Occipital lobe (tissue), 2 donors: ENCODE results near the gene TTC39A. TPM values are rescaled to one million over a fixed set of nuclear protein-coding genes. Genes with fewer than 3 reads are reported as not detected.
"Not testable (repeated sequence)": the region's sequence is repeated elsewhere in the genome, so short reads cannot be mapped to it uniquely, and the experiment has no call there.

Experiments used
- DNase-seq: peaks from one replicate; lab custom pipeline; 2025; lab: John Stamatoyannopoulos, UW
- total RNA-seq: library from RNA; depleted of rRNA; stranded (reverse); fragments of >200 nt; gene quantifications from one replicate; pipeline ENCODE4 v1.2.3, GENCODE V29; 2014

TTC39A gene
- total RNA-seq, 1 donor from 2014 or later = 0.78 TPM

DNA sequence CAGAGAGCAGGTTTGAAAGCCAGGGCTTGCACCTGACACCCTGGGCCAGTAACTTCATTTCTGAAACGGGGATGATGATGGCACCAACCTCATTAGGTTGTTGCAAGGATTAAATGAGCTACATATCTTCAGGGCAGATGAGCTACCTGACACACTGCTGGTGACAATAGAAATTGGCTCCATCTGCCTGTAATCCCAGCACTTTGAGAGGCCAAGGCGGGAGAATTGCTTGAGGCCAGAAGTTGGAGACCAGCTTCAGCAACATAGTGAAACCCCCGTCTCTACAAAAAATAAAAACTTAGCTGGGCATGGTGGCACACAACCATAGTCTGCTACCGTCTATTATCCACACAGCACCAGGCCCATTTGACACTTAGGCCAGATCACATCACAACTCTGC lies 6.3 kb upstream of the TTC39A start:
- no peak for DNase-seq

DNA sequence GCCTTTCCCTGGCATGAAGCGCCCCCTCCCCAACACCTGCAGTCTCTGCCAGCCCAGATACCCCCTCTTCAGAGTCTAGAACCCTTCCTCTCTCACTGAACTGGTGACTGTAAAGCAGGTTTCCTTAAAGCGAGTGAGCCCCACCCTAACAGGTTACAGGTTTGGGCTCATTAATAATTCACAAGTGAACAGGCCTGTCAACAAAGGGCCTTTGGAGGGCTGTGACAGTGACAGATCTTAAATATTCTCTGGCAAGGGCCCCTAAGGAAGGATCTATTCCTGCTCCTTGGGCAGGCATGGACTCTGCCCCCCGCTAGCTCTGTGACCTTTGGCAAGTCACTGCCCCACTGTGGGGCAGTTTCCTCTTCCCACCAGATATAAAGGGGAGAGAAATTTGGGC lies 5.6 kb upstream of the TTC39A start:
- no peak for DNase-seq

- DNase-seq = no peak
Observed at GRCh38 chr1:51331206-51332100, 1.1 kb upstream of the TTC39A start.

DNA sequence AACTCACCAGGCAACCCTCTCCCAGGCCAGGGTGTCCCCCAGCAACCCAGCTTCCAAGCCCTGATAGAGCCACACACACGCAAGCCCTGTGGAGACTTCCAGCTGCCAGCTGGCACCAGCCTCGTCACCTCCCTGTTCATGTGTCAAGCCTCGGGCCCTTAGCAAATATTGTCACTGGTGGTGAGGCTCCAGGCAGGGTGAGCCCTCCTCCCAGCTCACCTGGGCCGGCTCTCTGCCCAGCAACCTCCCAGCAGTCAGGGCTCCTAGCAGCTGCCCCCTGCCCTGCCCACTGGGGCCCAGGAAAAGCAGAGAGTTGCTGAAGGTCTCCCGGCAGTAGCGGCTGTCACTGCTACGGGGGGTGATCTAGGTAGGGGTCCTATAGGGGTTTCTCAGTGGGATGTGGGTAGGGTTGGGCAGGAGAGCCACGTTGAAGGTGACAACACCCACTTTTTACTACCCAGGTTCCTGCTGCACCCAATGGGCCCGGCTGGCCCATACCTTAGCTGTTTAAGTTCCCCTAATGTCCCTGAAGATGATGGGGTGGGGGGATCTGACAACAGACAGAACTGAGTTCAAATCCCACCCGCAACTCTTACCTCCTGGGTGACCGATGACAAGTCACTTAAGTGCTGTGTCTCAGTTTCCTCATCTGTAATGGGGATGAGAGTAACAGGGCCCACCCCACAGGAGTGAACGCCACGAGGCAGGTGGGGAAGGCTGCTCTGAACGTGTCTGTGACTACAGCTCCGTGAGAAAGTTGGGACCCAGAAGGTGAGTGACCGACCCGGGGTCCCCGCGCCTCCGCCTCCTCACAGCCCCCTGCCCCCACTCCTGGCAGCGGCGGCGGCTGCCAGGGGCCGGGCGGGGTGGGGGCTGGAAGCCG lies 678 bp downstream of the TTC39A start:
- DNase-seq = no peak

DNA sequence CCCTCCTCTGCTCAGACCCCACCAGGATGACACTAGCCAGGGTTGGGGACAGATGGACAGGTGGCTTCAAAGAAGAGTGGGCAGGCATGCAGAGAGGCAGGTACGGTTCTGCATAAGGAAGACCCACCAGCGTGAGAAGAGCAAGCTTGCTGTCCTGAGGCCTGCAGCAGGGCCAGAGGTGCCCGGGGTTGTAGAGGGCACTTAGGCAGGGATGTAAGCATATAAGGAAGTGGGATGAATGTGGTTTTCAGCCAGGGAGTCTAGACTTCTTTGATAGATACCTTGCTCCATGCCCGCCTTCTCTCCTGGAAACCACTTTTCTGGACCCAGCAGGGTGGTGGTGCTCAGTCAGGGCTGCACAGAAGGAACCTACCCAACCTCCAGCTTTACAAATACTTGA lies 1.4 kb downstream of the TTC39A start:
- DNase-seq = no peak

DNA sequence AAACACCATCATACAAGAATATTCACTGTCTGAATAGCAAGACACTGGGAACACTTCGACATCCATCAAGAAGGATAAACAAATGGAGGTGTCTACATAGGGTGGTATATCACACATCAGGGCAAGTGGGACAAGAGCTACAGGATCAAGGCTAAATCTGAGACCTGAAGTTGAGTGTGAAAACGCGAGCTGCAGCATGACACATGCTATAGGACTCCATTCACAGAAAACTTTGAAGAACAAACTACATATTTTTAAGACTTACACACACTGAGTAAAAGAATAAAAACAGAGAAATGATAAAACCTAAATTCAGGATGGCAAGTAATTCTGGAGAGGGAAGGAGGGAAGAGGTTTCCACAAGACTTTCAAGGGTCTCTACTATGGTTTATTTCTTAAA lies 2.1 kb downstream of the TTC39A start:
- DNase-seq = no peak

- no peak for DNase-seq
Observed at GRCh38 chr1:51327386-51327785, 3.0 kb downstream of the TTC39A start.

- DNase-seq = no peak
Observed at GRCh38 chr1:51326839-51327238, 3.5 kb downstream of the TTC39A start.

DNA sequence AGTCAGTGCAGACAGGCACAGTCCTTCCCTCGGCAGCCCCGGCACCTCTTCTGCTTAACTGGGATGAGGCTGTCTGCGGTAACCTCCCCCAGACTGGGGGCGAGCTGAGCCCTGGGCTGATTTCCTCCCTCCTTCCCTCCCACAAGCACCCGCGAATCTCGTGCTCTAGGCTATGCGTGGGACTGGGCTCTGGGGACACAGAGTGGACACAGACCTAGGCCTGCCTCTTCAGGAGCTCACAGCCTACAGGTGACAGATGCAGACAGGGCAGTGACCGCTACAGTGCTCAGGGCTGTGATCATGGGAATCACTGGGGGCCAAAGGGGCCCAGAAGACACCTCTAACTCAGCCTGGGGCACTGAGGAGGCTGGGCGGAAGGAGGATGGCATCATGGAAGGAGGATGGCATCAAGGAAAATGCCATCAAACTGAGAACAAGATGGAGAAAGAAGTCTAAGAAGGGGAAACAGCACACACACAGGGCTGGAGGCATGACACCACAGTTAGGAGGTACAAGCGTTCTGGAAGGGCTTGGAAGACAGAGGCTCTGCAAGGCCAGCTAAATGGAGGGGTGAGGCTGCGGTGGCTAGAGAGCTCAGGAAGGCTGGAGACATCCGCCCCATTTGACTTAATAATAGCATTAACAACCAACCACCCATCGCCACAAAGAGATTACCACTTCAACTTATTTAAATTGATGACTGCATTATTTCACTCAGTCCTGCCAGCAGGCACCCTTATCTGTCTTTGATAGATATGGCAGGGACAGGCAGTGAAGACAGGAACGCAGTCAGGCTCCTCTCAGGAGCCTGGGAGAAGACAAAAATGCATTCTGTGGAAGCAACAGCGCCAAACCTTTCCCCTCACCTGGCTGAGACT lies 4.2 kb downstream of the TTC39A start:
- DNase-seq = no peak

GRCh38 chr1:51325391-51325790 lies 5.0 kb downstream of the TTC39A start:
- DNase-seq = no peak

DNA sequence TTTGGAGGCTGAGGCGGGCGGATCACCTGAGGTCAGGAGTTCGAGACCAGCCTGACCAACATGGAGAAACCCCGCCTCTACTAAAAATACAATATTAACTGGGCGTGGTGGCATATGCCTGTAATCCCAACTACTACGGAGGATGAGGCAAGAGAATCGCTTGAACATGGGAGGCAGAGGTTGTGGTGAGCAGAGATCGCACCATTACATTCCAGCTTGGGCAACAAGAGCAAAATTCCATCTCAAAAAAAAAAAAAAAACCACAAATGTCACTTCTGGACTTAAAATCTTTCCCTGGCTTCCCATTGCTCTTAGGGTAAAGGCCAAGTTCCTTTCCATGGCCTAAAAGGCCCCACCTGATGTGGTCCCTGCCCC lies 5.4 kb downstream of the TTC39A start:
- DNase-seq = not testable (repeated sequence)

DNA sequence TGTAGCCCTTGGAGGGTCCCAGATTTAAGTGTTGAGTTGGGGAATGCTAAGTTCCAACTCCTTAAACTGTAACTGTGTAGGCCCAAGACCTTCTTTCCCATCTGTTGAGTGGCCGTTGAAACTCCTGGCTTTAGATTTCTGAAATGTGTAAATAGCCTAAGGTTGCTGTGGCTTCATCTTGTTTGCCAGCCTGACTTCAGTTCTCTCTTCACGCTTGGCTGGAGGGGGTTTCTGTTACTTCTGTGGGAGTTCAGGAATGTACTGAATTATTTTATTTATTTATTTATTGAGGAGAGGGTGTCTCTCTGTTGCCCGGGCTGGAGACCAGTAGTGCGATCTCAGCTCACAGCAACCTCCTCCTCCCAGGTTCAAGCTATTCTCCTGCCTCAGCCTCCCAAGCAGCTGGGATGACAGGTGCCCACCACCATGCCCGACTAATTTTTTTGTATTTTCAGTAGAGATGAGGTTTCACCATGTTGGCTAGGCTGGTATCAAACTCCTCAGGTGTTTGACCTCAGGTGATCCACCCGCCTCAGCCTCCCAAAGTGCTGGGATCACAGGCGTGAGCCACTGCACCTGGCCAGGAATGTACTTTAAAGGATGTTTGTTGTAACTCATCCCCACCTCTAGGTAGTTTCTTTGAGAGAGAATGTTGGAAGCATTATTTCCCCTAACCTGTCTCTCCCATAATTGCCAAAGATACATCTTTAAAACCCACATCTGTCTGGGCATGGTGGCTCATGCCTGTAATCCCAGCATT lies 5.9 kb downstream of the TTC39A start:
- no peak for DNase-seq

- DNase-seq = no peak
Observed at GRCh38 chr1:51323778-51324177, 6.6 kb downstream of the TTC39A start.

DNA sequence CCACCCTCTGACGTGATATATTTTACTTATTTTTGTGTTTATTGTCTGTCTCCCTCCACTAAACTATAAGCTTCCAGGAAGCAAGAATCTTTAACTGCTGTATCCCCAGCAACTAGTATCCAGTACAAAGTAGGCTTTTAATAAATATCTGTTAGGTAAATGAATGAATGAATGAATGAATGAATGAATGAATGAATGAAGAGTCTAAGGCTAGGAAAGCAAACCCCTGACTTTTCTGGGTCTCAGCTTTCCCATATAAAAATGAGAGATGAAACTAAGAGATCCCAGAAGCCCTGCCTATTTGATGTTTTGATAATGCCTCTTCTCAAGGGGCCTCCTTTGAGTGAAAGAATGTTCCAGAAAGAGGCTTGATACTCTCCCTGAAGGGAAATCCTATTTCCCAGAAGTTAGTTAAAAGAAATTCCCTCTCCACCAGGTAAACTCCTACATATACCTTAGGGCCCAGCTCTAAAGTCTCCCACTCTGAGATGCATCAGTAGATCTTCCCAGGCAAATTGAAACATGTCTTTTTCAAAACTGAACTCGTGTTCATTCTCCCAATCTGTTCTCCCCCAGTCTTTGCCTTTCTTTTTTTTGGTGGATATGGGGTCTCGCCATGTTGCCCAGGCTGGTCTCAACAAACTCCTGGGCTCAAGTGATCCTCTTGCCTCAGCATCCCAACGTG lies 7.8 kb downstream of the TTC39A start:
- no peak for DNase-seq

GRCh38 chr1:51321924-51322280 lies 8.5 kb downstream of the TTC39A start:
- DNase-seq = no peak

DNA sequence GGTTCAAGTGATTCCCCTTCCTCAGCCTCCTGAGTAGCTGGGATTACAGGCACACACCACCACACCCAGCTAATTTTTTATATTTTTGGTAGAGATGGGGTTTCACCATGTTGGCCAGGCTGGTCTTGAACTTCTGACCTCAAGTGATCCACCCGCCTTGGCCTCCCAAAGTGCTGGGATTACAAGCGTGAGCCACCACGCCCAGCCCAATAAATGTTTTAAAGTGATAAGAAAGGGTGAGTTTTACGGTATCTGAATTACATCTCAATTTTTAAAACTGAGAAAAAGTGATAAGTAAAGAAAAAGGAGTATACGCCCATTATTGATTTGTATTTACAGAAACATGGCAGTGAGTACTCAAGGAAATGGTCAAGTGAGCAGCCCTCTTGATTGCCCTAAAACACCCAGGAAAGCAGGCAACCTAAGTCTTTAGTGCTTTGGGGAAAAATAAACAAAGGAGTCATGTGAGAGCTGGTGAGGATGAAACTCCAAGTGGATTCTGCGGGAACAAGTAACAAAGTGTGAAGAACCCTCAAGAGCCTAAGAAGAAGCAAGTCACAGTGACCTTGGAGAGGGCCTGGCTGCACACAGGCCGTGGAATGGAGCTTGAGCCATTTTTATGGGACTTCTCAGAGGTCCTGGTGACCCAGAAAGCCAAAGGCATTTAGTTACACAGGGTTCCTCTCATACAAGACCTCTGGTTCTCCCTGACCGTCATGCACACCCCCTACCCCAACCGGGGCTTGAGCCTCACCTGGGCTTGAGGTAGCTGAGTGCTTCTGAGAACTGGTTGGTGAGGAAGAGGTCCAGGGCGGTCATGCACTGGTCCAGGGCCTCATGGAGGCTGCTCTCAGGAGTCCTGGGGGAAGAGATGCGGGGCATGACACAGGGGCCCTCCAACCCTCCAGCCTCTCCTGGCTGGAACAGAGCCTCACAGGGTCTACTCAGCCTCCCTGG lies 9.1 kb downstream of the TTC39A start:
- no peak for DNase-seq

GRCh38 chr1:51317798-51318197 lies 12.6 kb downstream of the TTC39A start:
- DNase-seq = no peak

DNA sequence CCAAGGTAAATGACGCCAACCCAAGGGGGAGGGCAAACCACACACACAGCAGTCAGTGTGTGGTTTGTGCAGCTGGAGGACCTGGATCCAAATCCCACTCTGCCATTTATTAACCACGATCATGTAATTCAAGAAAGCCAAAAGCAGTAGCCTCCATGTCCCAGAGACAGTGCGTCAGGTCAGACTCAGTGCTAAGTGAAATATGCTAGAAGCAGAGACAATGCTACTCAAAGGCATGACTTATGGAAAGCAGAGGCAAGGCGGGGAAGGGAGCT lies 13.6 kb downstream of the TTC39A start:
- DNase-seq = no peak

GRCh38 chr1:51316113-51316845 lies 14.1 kb downstream of the TTC39A start:
- DNase-seq = no peak
